GM12878 (cell line): ENCODE results near the gene GPR176. TPM values are rescaled to one million over a fixed set of nuclear protein-coding genes. Genes with fewer than 3 reads are reported as not detected.

Source experiments
- ATAC-seq: fragments of 200-7000 bp; cut with Tn5 transposase; 3 replicates; pipeline ENCODE4 v1.9.1; 2020; ENCODE audit warnings: mild to moderate bottlenecking, moderate library complexity
- BruUV-seq: library from RNA; stranded (reverse); fragments of 400-500 nt; replicated peaks from 2 replicates; lab custom pipeline; 2021; lab: Mats Ljungman, UMichigan
- CTCF ChIA-PET: fragments of 300-600 bp; sonication (Branson Sonifier 250); formaldehyde crosslinking; extraction: SDS; loops from one replicate; lab custom pipeline; 2021; ENCODE audit warnings: inconsistent platforms; lab: Yijun Ruan, JAX
- POLR2A ChIA-PET: fragments of 350-600 bp; formaldehyde crosslinking; extraction: SDS; loops from one replicate; lab custom pipeline; 2021; ENCODE audit warnings: inconsistent platforms; lab: Charles Lee
- RAD21 ChIA-PET: fragments of 300-600 bp; sonication (Branson Sonifier 250); formaldehyde crosslinking; loops from one replicate; lab custom pipeline; 2023; ENCODE audit warnings: antibody characterized with exemption; ENCODE audit not compliant: unreplicated experiment; lab: Charles Lee
- SMC1A ChIA-PET: fragments of 300-600 bp; sonication (Branson Sonifier 250); formaldehyde crosslinking; loops from one replicate; lab custom pipeline; 2023; ENCODE audit not compliant: unreplicated experiment, uncharacterized antibody; lab: Charles Lee
- DNase-seq: peaks from one replicate; pipeline ENCODE4 v3.0.0-alpha.2; 2011; ENCODE audit warnings: low read depth, low spot score
- FAIRE-seq: peaks from 3 replicates; lab custom pipeline; 2011; peaks lifted over from hg19 to GRCh38; lab: Jason Lieb, UNC
- H2AFZ ChIP-seq: 2 replicates; pipeline ENCODE4 v1.6.0; 2011; ENCODE audit warnings: low read depth, low read length, control low read depth; ENCODE audit not compliant: control insufficient read depth
- H3K27ac ChIP-seq: 2 replicates; pipeline ENCODE4 v1.5.1; 2011; ENCODE audit warnings: control low read depth; ENCODE audit not compliant: control insufficient read depth, insufficient read depth
- H3K27me3 ChIP-seq, 2 experiments: replicated peaks in 1 of 2; 2 replicates each; pipeline versions ENCODE4 v1.6.0 to v1.6.1; 2011; ENCODE audit warnings: low read length in 1 of 2; ENCODE audit not compliant: control insufficient read depth in 2 of 2, insufficient read depth in 2 of 2
- H3K36me3 ChIP-seq, 2 experiments: 2 replicates each; pipeline ENCODE4 v1.5.1; 2011; ENCODE audit warnings: low read length in 1 of 2; ENCODE audit not compliant: control insufficient read depth in 2 of 2, insufficient read depth in 2 of 2
- H3K4me1 ChIP-seq: 2 replicates; pipeline ENCODE4 v1.6.1; 2011; ENCODE audit warnings: mild to moderate bottlenecking, low read length, moderate library complexity, mixed read lengths; ENCODE audit not compliant: control insufficient read depth, insufficient read depth
- H3K4me2 ChIP-seq: 2 replicates; pipeline ENCODE4 v1.6.0; 2011; ENCODE audit warnings: control low read depth; ENCODE audit not compliant: control insufficient read depth, insufficient read depth
- H3K4me3 ChIP-seq: fragments of 200-600 bp; sonication (generic); 2 replicates; pipeline ENCODE4 v1.5.1; 2016
- H3K79me2 ChIP-seq: 2 replicates; pipeline ENCODE4 v1.6.0; 2011; ENCODE audit warnings: low read length; ENCODE audit not compliant: control insufficient read depth, insufficient read depth
- H3K9ac ChIP-seq: 2 replicates; pipeline ENCODE4 v1.8.0; 2011; ENCODE audit warnings: low read length, control low read depth, mixed read lengths; ENCODE audit not compliant: control insufficient read depth, insufficient read depth
- H3K9me3 ChIP-seq: replicated peaks from 3 replicates; pipeline ENCODE4 v1.5.1; 2011; ENCODE audit warnings: mild to moderate bottlenecking, low read length; ENCODE audit not compliant: control insufficient read depth, insufficient read depth
- H4K20me1 ChIP-seq: 2 replicates; pipeline ENCODE4 v1.6.0; 2011; ENCODE audit not compliant: control insufficient read depth, insufficient read depth
- ATF3 ChIP-seq: IDR thresholded peaks from 2 replicates; pipeline ENCODE4 v1.6.1; 2011; ENCODE audit warnings: low read depth, mild to moderate bottlenecking, low read length, moderate library complexity, borderline replicate concordance; ENCODE audit errors: extremely low read depth
- BMI1 ChIP-seq: fragments of 450-650 bp; IDR thresholded peaks from 2 replicates; pipeline ENCODE4 v1.6.1; 2016; ENCODE audit warnings: mild to moderate bottlenecking, moderate library complexity, borderline replicate concordance
- CBX5 ChIP-seq: sonication (generic); IDR thresholded peaks from 2 replicates; pipeline ENCODE4 v1.6.1; 2016; ENCODE audit warnings: low read depth, moderate library complexity, mild to moderate bottlenecking, inconsistent platforms
- ESRRA ChIP-seq: IDR thresholded peaks from 2 replicates; pipeline ENCODE4 v1.6.1; 2012; ENCODE audit warnings: mild to moderate bottlenecking, low read length, improper control_type of control experiment
- HCFC1 ChIP-seq: fragments of 150-350 bp; IDR thresholded peaks from 2 replicates; pipeline ENCODE4 v1.6.1; 2014; ENCODE audit warnings: low read length
- HDAC2 ChIP-seq: fragments of 200-600 bp; sonication (generic); IDR thresholded peaks from 2 replicates; pipeline ENCODE4 v1.6.1; 2017
- HDAC6 ChIP-seq: fragments of 200-600 bp; sonication (generic); IDR thresholded peaks from one replicate; pipeline ENCODE4 v1.8.0; 2017; ENCODE audit warnings: antibody characterized with exemption; ENCODE audit not compliant: unreplicated experiment
- IKZF2 ChIP-seq, 2 experiments: fragments of 450-650 bp; IDR thresholded peaks; 2 replicates each; pipeline ENCODE4 v1.6.1; 2017; ENCODE audit warnings: mild to moderate bottlenecking in 2 of 2, moderate library complexity in 2 of 2
- KAT2A ChIP-seq: conservative IDR thresholded peaks from 2 replicates; pipeline ENCODE4 v1.6.1; 2011; ENCODE audit warnings: low read depth, low read length; ENCODE audit not compliant: control insufficient read depth
- MTA3 ChIP-seq: IDR thresholded peaks from 2 replicates; pipeline ENCODE4 v1.6.1; 2012; ENCODE audit warnings: low read length, inconsistent platforms, borderline replicate concordance
- NFIC ChIP-seq: IDR thresholded peaks from 2 replicates; pipeline ENCODE4 v1.6.1; 2012; ENCODE audit warnings: low read depth, mild to moderate bottlenecking, inconsistent platforms, low read length, moderate library complexity
- NR2C1 ChIP-seq: fragments of 450-650 bp; IDR thresholded peaks from 2 replicates; pipeline ENCODE4 v1.6.1; 2017; ENCODE audit warnings: antibody characterized with exemption, mild to moderate bottlenecking, moderate library complexity
- NR2C2 ChIP-seq: IDR thresholded peaks from 2 replicates; pipeline ENCODE4 v1.6.1; 2011; ENCODE audit warnings: borderline replicate concordance, low read depth; ENCODE audit not compliant: control insufficient read depth, insufficient read length
- PAX8 ChIP-seq: fragments of 450-650 bp; IDR thresholded peaks from 2 replicates; pipeline ENCODE4 v1.6.1; 2017; ENCODE audit warnings: mild to moderate bottlenecking, moderate library complexity
- POLR2A ChIP-seq: IDR thresholded peaks from 2 replicates; pipeline ENCODE4 v1.6.1; 2011; ENCODE audit warnings: low read depth, mild to moderate bottlenecking, low read length
- RELB ChIP-seq: fragments of 450-650 bp; IDR thresholded peaks from 2 replicates; pipeline ENCODE4 v1.6.1; 2017; ENCODE audit warnings: low read depth, mild to moderate bottlenecking, moderate library complexity
- TCF12 ChIP-seq: IDR thresholded peaks from 2 replicates; pipeline ENCODE4 v1.6.1; 2011; ENCODE audit warnings: low read depth, mild to moderate bottlenecking, low read length
- TCF3 ChIP-seq: IDR thresholded peaks from 2 replicates; pipeline ENCODE4 v1.6.1; 2012; ENCODE audit warnings: low read depth, mild to moderate bottlenecking, low read length, borderline replicate concordance; ENCODE audit not compliant: insufficient read depth
- USF2 ChIP-seq: IDR thresholded peaks from 2 replicates; pipeline ENCODE4 v1.6.1; 2011; ENCODE audit warnings: low read depth, low read length, improper control_type of control experiment, borderline replicate concordance
- whole genome bisulfite sequencing: methylation state at CpG from one replicate; pipeline ENCODE4 v1.1.6; 2016; ENCODE audit warnings: low lambda C conversion rate; ENCODE audit not compliant: insufficient replicate concordance, insufficient coverage; ENCODE audit errors: missing lambda C conversion rate; 5-methylcytosine and 5-hydroxymethylcytosine counted together
- in situ Hi-C: fragments of 300-500 bp; cut with MboI; formaldehyde crosslinking; loops from 9 replicates; pipeline ENCODE4 v1.14.3; 2018; ENCODE audit warnings: mixed read lengths
- intact Hi-C: fragments of 100-400 bp; cut with micrococcal nuclease; formaldehyde crosslinking; loops from one replicate; pipeline ENCODE4 v1.14.2; 2022; ENCODE audit not compliant: unreplicated experiment
- polyA plus RNA-seq, 11 experiments: library from polyadenylated mRNA; depleted of rRNA in 4 of 11; unstranded in 6 of 11; stranded (reverse) in 5 of 11; fragments of >200 nt; fragmentation: Nextera tagmentation in 4 of 11; fragmentation: Illumina TruSeq in 1 of 11; extraction: Ambion mirVana in 4 of 11; extraction: Trizol in 1 of 11; gene quantifications; 1 replicate in 1 of 11; 2 replicates in 10 of 11; pipeline versions ENCODE4 v1.2.1 to v1.2.3, GENCODE V29; 2011 to 2016; ENCODE audit warnings: inconsistent platforms in 2 of 11, missing spikeins in 2 of 11, low read depth in 1 of 11
- total RNA-seq, 4 experiments: library from RNA; depleted of rRNA in 3 of 4; stranded (reverse); fragments of >200 nt in 3 of 4; fragmentation: Illumina TruSeq in 1 of 4; extraction: Trizol in 1 of 4; gene quantifications; 2 replicates each; pipeline versions ENCODE4 v1.2.1 to v1.2.3, GENCODE V29; 2013 to 2021
- TF ChIP-seq, protein P1 (sequence below): IDR thresholded peaks from 2 replicates; pipeline ENCODE4 v1.6.1; 2011; ENCODE audit warnings: mild to moderate bottlenecking, low read depth, low read length, moderate library complexity; ENCODE audit not compliant: insufficient replicate concordance

The GPR176 gene
- total and polyA plus RNA-seq, 10 of the 15 experiments (the other 5 are each of a cell fraction or from before 2014, with no cell fraction given) = 0.02 to 0.33 (median 0.16) TPM; not detected in 4

- in situ Hi-C loops (no loop called here), intact Hi-C loops (no loop called here)
- CTCF ChIA-PET = no interaction called here
- no peak for TF ChIP-seq IKZF2 (IDR thresholded peaks at IDR 0.05)
- no peak for TF ChIP-seq KAT2A
- no peak for TF ChIP-seq HDAC6
- no peak for TF ChIP-seq HDAC2
- no peak for TF ChIP-seq CBX5
- no peak for TF ChIP-seq USF2
- no peak for TF ChIP-seq TCF3
- no peak for TF ChIP-seq RELB
- no peak for TF ChIP-seq MTA3
- no peak for TF ChIP-seq NFIC
- no peak for TF ChIP-seq BMI1
- TF ChIP-seq PAX8 = no peak
- TF ChIP-seq NR2C1 = no peak
- no peak for TF ChIP-seq TCF12
- TF ChIP-seq ESRRA = no peak
- TF ChIP-seq ATF3 = no peak
- no peak for TF ChIP-seq NR2C2
- no peak for TF ChIP-seq POLR2A
- TF ChIP-seq, protein P1, sequence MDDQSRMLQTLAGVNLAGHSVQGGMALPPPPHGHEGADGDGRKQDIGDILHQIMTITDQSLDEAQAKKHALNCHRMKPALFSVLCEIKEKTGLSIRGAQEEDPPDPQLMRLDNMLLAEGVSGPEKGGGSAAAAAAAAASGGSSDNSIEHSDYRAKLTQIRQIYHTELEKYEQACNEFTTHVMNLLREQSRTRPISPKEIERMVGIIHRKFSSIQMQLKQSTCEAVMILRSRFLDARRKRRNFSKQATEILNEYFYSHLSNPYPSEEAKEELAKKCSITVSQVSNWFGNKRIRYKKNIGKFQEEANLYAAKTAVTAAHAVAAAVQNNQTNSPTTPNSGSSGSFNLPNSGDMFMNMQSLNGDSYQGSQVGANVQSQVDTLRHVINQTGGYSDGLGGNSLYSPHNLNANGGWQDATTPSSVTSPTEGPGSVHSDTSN = no peak
- no peak for TF ChIP-seq HCFC1
- WGBS = 65% methylated on average over 1 of the region's 1 CpG
- SMC1A ChIA-PET = interaction anchor here (1.3 kb wide), 1 partner anchor 76 kb away, joined by 3 read pairs; no protein-coding TSS in a partner anchor
- no peaks in the 10 kb centered on the region for H3K4me1 ChIP-seq
- POLR2A ChIA-PET = no interaction called here
- H3K9ac ChIP-seq = no peak overlapping the region
- no peaks in the 10 kb centered on the region for H4K20me1 ChIP-seq
- no peaks in the 10 kb centered on the region for H3K9me3 ChIP-seq
- DNase-seq (no peak), ATAC-seq (no peak), FAIRE-seq (no peak)
- RAD21 ChIA-PET = interaction anchor here (0.8 kb wide), 1 partner anchor 90 kb away, joined by 3 read pairs; no protein-coding TSS in a partner anchor
- BruUV-seq = no TSS peak
- no peak overlapping the region for H2AFZ ChIP-seq
- no peak overlapping the region for H3K4me2 ChIP-seq
- H3K79me2 ChIP-seq = no peaks in the 10 kb centered on the region
- H3K27ac ChIP-seq = no peak overlapping the region
- peaks cover 0 to 16% of the 10 kb centered on the region in 2 experiments; a peak in 3 of 4 replicates for H3K36me3 ChIP-seq
- no peak overlapping the region for H3K4me3 ChIP-seq
- H3K27me3 ChIP-seq = no peaks in the 10 kb centered on the region
Observed at GRCh38 chr15:39957481-39957880, 37.4 kb upstream of the GPR176 start.
